GM23338 (cell line): Measurements from ENCODE around the gene SH3BP5.

Experiments used
- CREB1 ChIP-seq: fragments of 250-450 bp; sonication (Bioruptor Pico); IDR thresholded peaks from 2 replicates; pipeline ENCODE4 v1.5.0; 2020; ENCODE audit warnings: low read depth, mild to moderate bottlenecking, moderate library complexity
- CTCF ChIP-seq, 2 experiments: fragments of 200-600 bp in 1 of 2; sonication (generic) in 1 of 2; conservative IDR thresholded peaks; 2 replicates each; pipeline versions ENCODE4 v1.5.1 to v1.6.1; 2016 to 2017; ENCODE audit warnings: antibody characterized with exemption in 2 of 2, low read depth in 2 of 2, mild to moderate bottlenecking in 2 of 2, moderate library complexity in 1 of 2
- EZH2 ChIP-seq: fragments of 200-600 bp; sonication (generic); IDR thresholded peaks from one replicate; pipeline ENCODE4 v1.8.0; 2017; ENCODE audit warnings: antibody characterized with exemption, mild to moderate bottlenecking, low read depth; ENCODE audit not compliant: unreplicated experiment
- EZH2phosphoT487 ChIP-seq: fragments of 200-600 bp; sonication (generic); IDR thresholded peaks from one replicate; pipeline ENCODE4 v1.8.1; 2018; ENCODE audit warnings: antibody characterized with exemption; ENCODE audit not compliant: unreplicated experiment
- JUNB ChIP-seq: IDR thresholded peaks from one replicate; pipeline ENCODE4 v1.6.1; 2016; ENCODE audit warnings: antibody characterized with exemption; ENCODE audit not compliant: unreplicated experiment
- NANOG ChIP-seq: IDR thresholded peaks from 2 replicates; pipeline ENCODE4 v1.6.1; 2016; ENCODE audit warnings: antibody characterized with exemption, borderline replicate concordance
- POLR2AphosphoS5 ChIP-seq: IDR thresholded peaks from 2 replicates; pipeline ENCODE4 v1.6.1; 2016; ENCODE audit warnings: antibody characterized with exemption, low read depth
- STAT1 ChIP-seq: IDR thresholded peaks from one replicate; pipeline ENCODE4 v1.6.1; 2016; ENCODE audit warnings: antibody characterized with exemption; ENCODE audit not compliant: unreplicated experiment
- ZNF114 ChIP-seq: fragments of 250-450 bp; sonication (Bioruptor Pico); IDR thresholded peaks from 2 replicates; pipeline ENCODE4 v1.5.0; 2020; ENCODE audit warnings: mild to moderate bottlenecking, moderate library complexity
- TF ChIP-seq, protein P1 (sequence below): IDR thresholded peaks from one replicate; pipeline ENCODE4 v1.6.1; 2018; ENCODE audit warnings: antibody characterized with exemption; ENCODE audit not compliant: unreplicated experiment

DNA sequence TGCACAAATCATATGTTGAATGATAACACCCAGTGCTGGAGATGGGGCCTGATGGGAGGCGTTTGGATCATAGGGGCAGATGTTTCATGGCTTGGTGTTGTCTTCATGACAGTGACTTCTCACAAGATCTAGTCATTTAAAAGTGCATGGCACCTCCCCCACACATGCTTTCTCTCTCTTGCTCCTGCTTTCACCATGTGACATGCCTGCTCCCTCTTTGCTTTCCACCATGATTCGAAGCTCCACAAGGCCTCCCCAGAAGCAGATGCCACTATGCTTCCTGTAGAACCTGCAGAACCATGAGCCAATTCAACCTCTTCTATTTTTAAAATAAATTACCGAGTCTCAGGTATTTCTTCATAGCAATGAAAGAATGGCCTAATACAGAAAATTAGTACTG lies 17.8 kb upstream of the SH3BP5 start:
- TF ChIP-seq JUNB (no peak), EZH2phosphoT487 (no peak), EZH2 (no peak), POLR2AphosphoS5 (no peak), CTCF (conservative IDR thresholded peaks at IDR 0.05; ENCODE audit: low read depth in 2 of 2) (no peak), CREB1 (no peak), NANOG (no peak), ZNF114 (CRISPR knock-in tag) (no peak), STAT1 (no peak)
- TF ChIP-seq, protein P1, sequence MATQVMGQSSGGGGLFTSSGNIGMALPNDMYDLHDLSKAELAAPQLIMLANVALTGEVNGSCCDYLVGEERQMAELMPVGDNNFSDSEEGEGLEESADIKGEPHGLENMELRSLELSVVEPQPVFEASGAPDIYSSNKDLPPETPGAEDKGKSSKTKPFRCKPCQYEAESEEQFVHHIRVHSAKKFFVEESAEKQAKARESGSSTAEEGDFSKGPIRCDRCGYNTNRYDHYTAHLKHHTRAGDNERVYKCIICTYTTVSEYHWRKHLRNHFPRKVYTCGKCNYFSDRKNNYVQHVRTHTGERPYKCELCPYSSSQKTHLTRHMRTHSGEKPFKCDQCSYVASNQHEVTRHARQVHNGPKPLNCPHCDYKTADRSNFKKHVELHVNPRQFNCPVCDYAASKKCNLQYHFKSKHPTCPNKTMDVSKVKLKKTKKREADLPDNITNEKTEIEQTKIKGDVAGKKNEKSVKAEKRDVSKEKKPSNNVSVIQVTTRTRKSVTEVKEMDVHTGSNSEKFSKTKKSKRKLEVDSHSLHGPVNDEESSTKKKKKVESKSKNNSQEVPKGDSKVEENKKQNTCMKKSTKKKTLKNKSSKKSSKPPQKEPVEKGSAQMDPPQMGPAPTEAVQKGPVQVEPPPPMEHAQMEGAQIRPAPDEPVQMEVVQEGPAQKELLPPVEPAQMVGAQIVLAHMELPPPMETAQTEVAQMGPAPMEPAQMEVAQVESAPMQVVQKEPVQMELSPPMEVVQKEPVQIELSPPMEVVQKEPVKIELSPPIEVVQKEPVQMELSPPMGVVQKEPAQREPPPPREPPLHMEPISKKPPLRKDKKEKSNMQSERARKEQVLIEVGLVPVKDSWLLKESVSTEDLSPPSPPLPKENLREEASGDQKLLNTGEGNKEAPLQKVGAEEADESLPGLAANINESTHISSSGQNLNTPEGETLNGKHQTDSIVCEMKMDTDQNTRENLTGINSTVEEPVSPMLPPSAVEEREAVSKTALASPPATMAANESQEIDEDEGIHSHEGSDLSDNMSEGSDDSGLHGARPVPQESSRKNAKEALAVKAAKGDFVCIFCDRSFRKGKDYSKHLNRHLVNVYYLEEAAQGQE = no peak
